ENCODE measurements around the gene PARP1. TPM values are rescaled to one million over a fixed set of nuclear protein-coding genes. Genes with fewer than 3 reads are reported as not detected.

PARP1 gene
- total RNA-seq, 1 donor: 51.0 TPM

GRCh38 chr1:226351709-226352108 is 56.2 kb downstream of the PARP1 start:
- no peak overlapping the region for H2AFZ ChIP-seq (ENCODE audit: low read length)
- TF ChIP-seq CTCF (IDR thresholded peaks at IDR 0.05; ENCODE audit: extremely low read depth, low read depth, low read length): no peak
- no peak overlapping the region for H3K4me2 ChIP-seq (ENCODE audit: insufficient read depth, low read length)
- no peak for DNase-seq (ENCODE audit: insufficient read length, low spot score, missing footprints)
- no peaks in the 10 kb centered on the region for H3K9me3 ChIP-seq (ENCODE audit: low read depth, low read length)
- H3K4me1 ChIP-seq (ENCODE audit: insufficient read depth, low read length): no peaks in the 10 kb centered on the region
- no peaks in the 10 kb centered on the region for H3K79me2 ChIP-seq (ENCODE audit: insufficient read depth, low read length)
- no peak overlapping the region for H3K27ac ChIP-seq (ENCODE audit: low read depth, low read length)
- no peak overlapping the region for H3K4me3 ChIP-seq (ENCODE audit: insufficient read depth, low read length)
- H3K36me3 ChIP-seq (ENCODE audit: insufficient read depth, low read length): no peaks in the 10 kb centered on the region
- no peaks in the 10 kb centered on the region for H3K27me3 ChIP-seq (ENCODE audit: insufficient read depth, low read length)
- H4K20me1 ChIP-seq (ENCODE audit: insufficient read depth, low read length): no peaks in the 10 kb centered on the region

GRCh38 chr1:226350519-226350865 is 57.4 kb downstream of the PARP1 start:
- Histone ChIP-seq H3K27ac (ENCODE audit: low read depth, low read length) (no peak overlapping the region), H3K4me1 (ENCODE audit: insufficient read depth, low read length) (no peaks in the 10 kb centered on the region), H3K9me3 (ENCODE audit: low read depth, low read length) (no peaks in the 10 kb centered on the region), H2AFZ (ENCODE audit: low read length) (peak overlapping the region; percentile 35), H3K79me2 (ENCODE audit: insufficient read depth, low read length) (no peaks in the 10 kb centered on the region), H3K4me3 (ENCODE audit: insufficient read depth, low read length) (no peak overlapping the region), H4K20me1 (ENCODE audit: insufficient read depth, low read length) (no peaks in the 10 kb centered on the region), H3K27me3 (ENCODE audit: insufficient read depth, low read length) (no peaks in the 10 kb centered on the region), H3K36me3 (ENCODE audit: insufficient read depth, low read length) (no peaks in the 10 kb centered on the region), H3K4me2 (ENCODE audit: insufficient read depth, low read length) (no peak overlapping the region)
- no peak for TF ChIP-seq CTCF (IDR thresholded peaks at IDR 0.05; ENCODE audit: extremely low read depth, low read depth, low read length)
- DNase-seq (ENCODE audit: insufficient read length, low spot score, missing footprints): no peak

- Histone ChIP-seq H3K4me1 (ENCODE audit: insufficient read depth, low read length) (no peaks in the 10 kb centered on the region), H3K4me2 (ENCODE audit: insufficient read depth, low read length) (no peak overlapping the region), H3K27me3 (ENCODE audit: insufficient read depth, low read length) (no peaks in the 10 kb centered on the region), H3K9me3 (ENCODE audit: low read depth, low read length) (no peaks in the 10 kb centered on the region), H4K20me1 (ENCODE audit: insufficient read depth, low read length) (no peaks in the 10 kb centered on the region), H3K27ac (ENCODE audit: low read depth, low read length) (no peak overlapping the region), H3K36me3 (ENCODE audit: insufficient read depth, low read length) (no peaks in the 10 kb centered on the region), H3K79me2 (ENCODE audit: insufficient read depth, low read length) (no peaks in the 10 kb centered on the region), H3K4me3 (ENCODE audit: insufficient read depth, low read length) (no peak overlapping the region), H2AFZ (ENCODE audit: low read length) (peak overlapping the region; percentile 35)
- no peak for TF ChIP-seq CTCF (IDR thresholded peaks at IDR 0.05; ENCODE audit: extremely low read depth, low read depth, low read length)
- no peak for DNase-seq (ENCODE audit: insufficient read length, low spot score, missing footprints)
Measured at GRCh38 chr1:226349801-226350518, 57.9 kb downstream of the PARP1 start.

GRCh38 chr1:226349081-226349480 is 58.8 kb downstream of the PARP1 start:
- H3K4me1 ChIP-seq (ENCODE audit: insufficient read depth, low read length): no peaks in the 10 kb centered on the region
- no peaks in the 10 kb centered on the region for H4K20me1 ChIP-seq (ENCODE audit: insufficient read depth, low read length)
- no peak for DNase-seq (ENCODE audit: insufficient read length, low spot score, missing footprints)
- no peak overlapping the region for H3K4me2 ChIP-seq (ENCODE audit: insufficient read depth, low read length)
- no peak overlapping the region for H2AFZ ChIP-seq (ENCODE audit: low read length)
- TF ChIP-seq CTCF (IDR thresholded peaks at IDR 0.05; ENCODE audit: extremely low read depth, low read depth, low read length): no peak
- H3K27me3 ChIP-seq (ENCODE audit: insufficient read depth, low read length): no peaks in the 10 kb centered on the region
- no peak overlapping the region for H3K27ac ChIP-seq (ENCODE audit: low read depth, low read length)
- H3K4me3 ChIP-seq (ENCODE audit: insufficient read depth, low read length): no peak overlapping the region
- H3K36me3 ChIP-seq (ENCODE audit: insufficient read depth, low read length): no peaks in the 10 kb centered on the region
- no peaks in the 10 kb centered on the region for H3K79me2 ChIP-seq (ENCODE audit: insufficient read depth, low read length)
- H3K9me3 ChIP-seq (ENCODE audit: low read depth, low read length): no peaks in the 10 kb centered on the region
